Activated naive CD4-positive, alpha-beta T cell treated with Interleukin-2 at 50 U/mL for 16 hours (primary cell): ENCODE measurements around the gene PJA1.

Experiments used
- DNase-seq: peaks from one replicate; pipeline ENCODE4 v3.0.0-alpha.2; 2020

PJA1 gene, protein sequence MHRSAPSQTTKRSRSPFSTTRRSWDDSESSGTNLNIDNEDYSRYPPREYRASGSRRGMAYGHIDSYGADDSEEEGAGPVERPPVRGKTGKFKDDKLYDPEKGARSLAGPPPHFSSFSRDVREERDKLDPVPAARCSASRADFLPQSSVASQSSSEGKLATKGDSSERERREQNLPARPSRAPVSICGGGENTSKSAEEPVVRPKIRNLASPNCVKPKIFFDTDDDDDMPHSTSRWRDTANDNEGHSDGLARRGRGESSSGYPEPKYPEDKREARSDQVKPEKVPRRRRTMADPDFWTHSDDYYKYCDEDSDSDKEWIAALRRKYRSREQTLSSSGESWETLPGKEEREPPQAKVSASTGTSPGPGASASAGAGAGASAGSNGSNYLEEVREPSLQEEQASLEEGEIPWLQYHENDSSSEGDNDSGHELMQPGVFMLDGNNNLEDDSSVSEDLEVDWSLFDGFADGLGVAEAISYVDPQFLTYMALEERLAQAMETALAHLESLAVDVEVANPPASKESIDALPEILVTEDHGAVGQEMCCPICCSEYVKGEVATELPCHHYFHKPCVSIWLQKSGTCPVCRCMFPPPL

DNA sequence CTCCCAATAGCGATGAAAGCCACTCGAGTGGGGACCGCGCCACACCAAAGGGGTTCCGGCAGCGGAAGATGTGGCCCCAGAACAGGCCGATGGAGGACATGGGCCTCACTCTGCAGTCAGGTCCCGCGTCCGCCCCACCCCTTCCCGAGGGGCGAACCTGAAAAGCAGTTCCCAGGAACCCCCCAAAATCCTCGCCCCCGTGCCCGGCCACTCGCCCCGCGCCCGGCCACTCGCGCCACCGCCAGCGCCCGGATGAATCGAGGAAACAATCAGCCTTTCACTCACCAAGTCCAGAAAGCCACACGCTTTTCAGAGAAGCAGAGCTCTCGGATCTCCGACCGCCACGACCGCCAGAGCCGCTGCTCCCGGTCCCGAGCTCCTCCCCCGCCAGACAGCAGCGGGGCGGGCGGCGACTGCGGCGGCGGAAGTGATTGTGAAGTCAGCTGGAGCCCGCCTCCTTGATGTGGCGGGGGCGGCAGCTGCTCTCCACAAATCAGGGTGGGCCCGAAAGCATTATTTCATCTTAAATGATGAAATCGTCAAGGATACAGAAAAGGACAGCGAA lies at the start of gene PJA1:
Gene PJA1 (minus strand): TSS at position 367 of the 565 bp plus-strand sequence. CDS start 2,380 bp downstream, outside the sequence.
- DNase-seq = peak; percentile 74

GRCh38 chrX:69214463-69214862 lies 49.2 kb upstream of the PJA1 start:
- DNase-seq = no peak

DNA sequence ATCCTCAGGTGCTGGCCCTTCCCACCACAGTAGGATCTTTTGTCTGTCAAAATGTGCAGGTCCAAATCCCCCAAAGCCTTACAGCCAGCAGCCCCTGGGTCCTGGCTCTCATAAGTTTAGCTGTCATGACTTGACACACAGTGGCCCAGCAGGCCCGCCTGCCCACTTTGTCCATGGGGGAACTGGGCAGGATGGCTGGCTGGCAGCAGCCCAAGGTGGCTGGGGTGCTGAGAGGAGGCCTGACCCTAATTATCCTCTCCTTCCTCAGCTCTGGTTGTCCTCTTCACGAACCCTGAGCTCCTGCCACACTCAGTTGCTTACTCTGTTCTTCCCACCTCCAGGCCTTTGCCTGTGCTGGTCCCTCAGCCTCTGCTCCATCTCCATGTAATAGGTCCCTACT lies 46.4 kb upstream of the PJA1 start:
- DNase-seq = no peak

DNA sequence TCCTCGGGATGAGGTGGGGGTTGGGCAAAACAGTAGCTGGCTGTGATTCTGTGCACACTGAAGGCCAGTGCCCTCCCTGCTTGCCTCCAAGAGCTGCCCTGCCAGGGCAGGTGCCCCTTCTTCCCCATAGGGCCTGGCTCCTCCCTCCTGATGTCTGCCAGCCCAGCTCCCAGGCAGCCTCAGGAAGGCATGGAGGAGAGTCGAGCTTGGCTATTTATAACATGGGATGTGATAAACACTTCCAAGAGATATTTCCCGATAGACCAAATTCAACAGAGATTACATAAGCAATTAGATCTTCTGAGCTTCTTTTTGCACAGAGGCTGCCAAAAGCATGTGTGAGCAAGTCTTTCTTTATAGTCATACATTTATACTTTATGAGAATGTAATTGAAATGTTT lies 45.3 kb upstream of the PJA1 start:
- DNase-seq = no peak

DNA sequence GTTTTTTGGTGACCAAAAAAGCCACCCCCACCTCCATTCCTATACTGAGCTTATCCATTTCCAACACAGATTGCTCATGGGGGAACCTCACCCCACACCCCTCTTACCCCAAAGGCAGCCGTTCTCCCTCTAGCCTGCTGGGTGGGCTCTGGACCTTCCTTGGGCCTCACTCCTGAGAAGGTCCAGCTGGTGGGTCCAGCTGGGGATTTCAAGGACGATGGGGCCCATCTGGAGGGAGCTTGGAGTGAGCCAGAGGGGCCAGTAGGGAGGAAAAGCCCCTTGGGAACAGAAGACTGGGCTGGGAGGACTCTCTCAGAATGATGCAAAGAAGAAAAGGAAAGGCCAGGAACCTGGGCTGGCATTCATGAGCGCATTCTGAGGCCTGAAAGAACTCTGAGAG lies 42.0 kb upstream of the PJA1 start:
- DNase-seq = no peak

GRCh38 chrX:69203638-69204037 lies 38.4 kb upstream of the PJA1 start:
- DNase-seq = no peak

DNA sequence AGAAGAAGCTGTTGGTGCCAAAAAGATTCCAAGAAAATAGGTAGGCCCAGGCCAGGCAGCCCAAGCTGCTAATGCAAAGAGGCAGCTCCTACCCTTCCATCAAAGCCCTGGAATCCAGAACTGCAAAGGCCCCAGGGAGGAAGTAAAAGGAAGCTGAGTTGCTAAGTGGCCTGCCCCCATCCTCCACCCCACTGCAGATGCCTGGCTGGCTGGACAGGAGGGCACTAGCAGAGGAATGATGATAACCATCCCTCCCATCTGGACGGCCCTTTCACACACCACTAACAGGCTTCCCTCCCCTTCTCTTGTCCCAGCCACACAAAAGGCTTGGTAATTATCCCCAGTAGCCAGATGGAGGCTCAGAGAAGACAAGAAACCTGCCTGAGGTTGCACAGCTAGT lies 32.4 kb upstream of the PJA1 start:
- no peak for DNase-seq

- DNase-seq = no peak
Measured at GRCh38 chrX:69196666-69197065, 31.4 kb upstream of the PJA1 start.

GRCh38 chrX:69195810-69196209 lies 30.6 kb upstream of the PJA1 start:
- DNase-seq = no peak

DNA sequence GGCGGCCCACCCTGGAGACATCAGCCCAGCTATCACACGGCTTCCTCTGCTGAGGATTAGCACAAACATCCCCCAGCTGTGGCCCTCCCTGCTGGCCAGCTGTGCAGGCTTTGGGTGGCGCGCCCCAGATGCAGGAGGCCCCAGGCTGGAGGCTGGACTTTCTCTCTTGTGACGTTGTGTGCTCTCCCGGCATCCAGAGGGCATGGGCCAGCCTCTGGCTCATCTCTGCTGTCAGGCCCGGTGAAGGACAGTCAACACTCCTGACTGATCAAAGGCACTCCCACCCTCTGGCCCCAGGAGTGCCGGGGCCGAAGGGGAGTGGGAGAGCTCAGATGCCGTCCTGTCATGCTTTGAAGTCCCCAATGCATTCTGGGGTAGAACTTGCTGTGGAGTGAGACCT lies 29.9 kb upstream of the PJA1 start:
- no peak for DNase-seq

DNA sequence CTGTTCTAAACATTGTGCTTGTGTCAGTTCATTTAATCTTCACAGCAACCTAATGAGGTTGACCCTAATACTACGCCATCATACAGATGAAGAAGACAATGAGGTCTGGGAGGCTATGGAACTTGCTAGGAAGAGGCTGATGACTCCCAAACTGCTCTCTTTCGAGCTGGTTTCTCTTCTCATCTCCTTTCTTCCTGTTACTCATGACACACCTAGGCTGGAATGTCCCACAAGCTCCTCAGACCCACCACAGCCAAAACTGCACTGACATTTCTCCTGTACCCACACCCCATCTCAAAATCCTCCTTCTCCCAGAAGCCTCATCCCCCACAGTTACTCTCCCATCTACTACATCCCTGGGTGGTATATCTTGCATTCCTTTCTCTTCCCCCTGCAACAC lies 27.4 kb upstream of the PJA1 start:
- DNase-seq = no peak

GRCh38 chrX:69189576-69190371 lies 24.5 kb upstream of the PJA1 start:
- no peak for DNase-seq

DNA sequence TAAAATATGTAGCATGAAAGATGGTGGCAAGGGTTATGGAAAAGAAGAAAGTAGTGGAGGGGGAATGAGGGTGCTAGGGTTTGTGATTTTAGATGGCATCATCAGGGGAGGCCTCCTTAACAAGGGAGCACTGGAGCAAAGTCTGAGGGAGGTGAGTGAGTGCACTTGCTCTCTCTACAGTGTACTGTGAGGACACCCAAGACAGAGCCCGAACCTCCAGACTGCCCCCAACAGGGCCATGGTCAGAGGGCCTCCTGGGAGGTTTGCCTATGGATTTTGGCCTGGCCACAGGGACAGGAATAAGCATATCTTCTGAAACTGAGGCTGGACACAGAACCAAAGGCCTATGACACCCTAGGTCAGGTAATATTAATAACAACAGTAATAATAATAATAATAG lies 21.4 kb upstream of the PJA1 start:
- no peak for DNase-seq

DNA sequence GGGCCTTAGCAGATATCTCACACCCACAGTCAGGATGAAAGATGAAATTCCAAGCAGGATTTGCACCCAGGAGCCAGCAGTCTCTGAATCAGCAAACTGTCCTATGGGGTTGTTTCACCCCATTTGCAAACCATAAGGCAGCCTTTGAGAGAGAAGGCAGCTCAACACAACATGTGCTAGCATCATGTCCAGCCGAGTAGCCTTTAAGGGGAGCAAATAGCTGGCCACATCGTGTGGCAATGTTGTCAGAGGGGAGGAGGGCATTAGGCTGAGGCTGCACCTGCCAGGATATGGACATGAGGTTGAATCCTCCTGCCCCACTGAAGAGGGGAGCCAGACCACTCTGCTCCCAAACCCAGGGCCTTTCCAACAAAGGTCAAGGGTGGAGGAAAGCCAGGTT lies 20.6 kb upstream of the PJA1 start:
- no peak for DNase-seq

DNA sequence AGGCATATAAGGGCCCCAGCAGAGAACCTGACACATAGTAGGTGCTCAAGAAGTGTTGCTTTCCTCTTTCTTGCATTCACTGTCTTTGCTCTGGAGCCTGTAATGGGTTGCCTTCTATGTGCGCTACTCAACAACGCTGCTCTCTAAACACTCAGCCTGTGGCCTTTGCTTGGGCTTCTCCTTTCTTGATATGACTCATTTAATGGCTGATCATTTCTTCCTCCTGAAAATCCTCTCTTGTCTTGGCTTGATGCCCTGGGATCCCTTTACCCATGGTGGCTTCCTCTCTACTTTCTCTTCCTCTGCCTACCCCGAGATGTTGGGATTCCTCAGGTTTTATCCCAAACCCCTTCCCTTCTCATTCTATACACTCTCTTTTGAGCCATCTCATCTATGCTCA lies 19.9 kb upstream of the PJA1 start:
- DNase-seq = no peak

DNA sequence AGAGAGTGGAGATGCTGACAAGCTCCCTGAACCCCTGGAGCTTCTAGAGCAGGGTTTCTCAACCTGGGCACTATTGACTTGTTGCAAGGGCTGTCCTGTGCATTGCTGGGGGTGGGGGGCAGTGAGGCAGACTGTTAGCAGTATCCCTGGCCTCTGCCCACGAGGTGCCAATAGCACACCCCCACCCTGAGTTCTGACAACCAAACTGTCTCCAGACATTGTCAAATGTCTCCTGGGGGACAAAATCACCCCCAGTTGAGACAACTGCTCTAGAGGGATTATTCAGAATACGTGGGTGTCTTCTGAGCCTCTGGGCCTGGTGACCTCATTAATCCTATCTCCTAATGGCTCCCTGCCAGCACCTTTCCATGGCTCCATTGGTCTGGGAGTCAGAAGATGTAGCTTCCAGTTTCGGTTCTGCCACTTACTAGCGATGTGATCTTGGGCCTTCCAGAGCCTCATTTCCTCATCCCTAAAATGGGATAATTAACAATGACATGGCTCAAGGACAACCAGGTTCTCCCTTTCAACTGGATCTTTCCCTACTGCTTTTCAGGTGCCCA lies 17.6 kb upstream of the PJA1 start:
- DNase-seq = no peak

DNA sequence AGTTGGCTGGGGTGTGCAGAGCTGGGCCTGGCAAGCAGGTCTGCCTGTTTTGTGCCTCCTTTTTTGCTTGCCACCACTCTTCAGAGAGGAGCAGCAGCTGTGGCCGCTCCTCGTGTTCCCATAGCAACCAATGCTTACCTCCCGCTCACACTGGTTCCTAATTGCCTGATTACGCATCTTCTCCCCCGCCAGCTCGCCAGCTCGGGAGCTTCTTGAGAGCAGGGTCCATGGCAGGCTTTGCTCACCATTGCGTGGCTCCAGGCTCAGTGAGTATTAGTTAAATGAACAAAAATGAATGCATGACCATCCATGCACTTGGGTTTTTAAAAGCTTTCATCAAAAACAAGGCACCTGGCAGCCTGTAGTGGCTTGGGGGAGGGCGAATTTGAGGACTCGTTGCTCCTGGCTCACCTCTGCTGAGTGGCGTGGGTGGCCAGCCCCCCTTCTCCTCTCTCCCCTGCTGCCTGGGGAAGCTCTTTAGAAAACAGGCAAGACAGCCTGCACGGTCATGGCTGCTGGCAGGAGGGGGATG lies 14.2 kb upstream of the PJA1 start:
- DNase-seq = no peak

- DNase-seq = no peak
Measured at GRCh38 chrX:69178592-69178991, 13.3 kb upstream of the PJA1 start.

DNA sequence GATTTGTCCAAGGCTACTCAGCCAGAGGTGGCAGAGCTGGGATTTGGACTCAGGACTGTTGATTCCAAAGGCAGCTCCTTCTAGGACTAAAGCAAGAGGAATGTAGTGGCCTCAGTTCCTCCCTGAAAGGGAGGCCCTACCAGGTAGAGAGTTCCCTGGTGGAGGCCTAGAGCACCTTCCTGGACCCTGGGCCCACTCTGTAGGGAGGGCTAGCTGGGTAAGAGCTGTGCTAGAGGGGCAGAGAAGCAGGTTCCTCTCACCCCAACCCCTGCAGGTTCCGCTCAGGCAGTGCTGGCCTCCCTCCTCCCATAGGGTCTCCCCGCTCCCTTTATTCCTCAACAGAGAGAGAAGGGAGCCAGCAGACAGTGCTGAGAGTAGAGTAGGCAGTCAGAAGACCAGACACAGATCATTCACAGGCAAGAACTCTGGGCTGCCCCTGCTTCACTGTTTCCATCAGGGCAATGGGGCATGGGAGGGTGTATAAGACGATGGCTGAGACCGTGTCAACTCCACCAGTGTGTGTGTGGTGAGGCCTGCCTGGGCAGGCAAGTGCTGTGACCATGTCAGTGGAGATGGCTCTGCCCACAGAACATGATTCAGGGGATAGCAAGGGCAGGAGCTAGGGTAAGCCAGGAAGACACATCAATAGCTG lies 12.4 kb upstream of the PJA1 start:
- no peak for DNase-seq

DNA sequence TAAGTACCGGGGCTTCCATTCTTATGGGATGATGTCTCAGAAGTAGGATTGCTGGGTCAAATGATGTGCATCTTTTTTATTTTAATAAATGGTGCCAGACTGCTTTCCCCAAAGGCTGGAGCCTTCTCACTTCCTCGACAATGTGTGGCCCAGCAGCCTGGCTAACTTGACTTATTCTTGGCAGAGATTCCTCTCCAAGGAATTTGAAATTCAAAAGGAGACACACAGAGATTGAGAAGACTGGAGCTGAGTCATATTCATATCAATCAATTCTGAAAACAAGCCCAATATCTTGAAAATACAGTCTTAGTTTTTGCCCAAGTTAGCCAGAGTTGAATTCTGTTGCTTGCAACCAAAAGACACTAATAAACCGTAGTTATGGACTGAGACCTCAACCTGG lies 10.8 kb upstream of the PJA1 start:
- DNase-seq = no peak

- no peak for DNase-seq
Measured at GRCh38 chrX:69173906-69174305, 8.7 kb upstream of the PJA1 start.

GRCh38 chrX:69172937-69173336 lies 7.7 kb upstream of the PJA1 start:
- DNase-seq = no peak

- no peak for DNase-seq
Measured at GRCh38 chrX:69170319-69170718, 5.1 kb upstream of the PJA1 start.
